Measurements from ENCODE around the gene TBC1D5.
A peak's percentile ranks its signal among the peaks of the same experiment; 100 is the strongest.

Gene TBC1D5

GRCh38 chr3:17260257-17260656, 482.2 kb downstream of the TBC1D5 start:
- DNase-seq, result no peak

GRCh38 chr3:17259685-17260084, 482.7 kb downstream of the TBC1D5 start:
- no peak for DNase-seq

GRCh38 chr3:17258823-17259436, 483.5 kb downstream of the TBC1D5 start:
- no peak for DNase-seq

GRCh38 chr3:17257269-17257668, 485.2 kb downstream of the TBC1D5 start:
- no peak for DNase-seq

- no peak for DNase-seq
Observed at GRCh38 chr3:17243621-17244020, 498.8 kb downstream of the TBC1D5 start.

- no peak for DNase-seq
Observed at GRCh38 chr3:17239417-17239816, 503.0 kb downstream of the TBC1D5 start.

- no peak for DNase-seq
Observed at GRCh38 chr3:17238023-17238422, 504.4 kb downstream of the TBC1D5 start.

GRCh38 chr3:17235310-17235709, 507.1 kb downstream of the TBC1D5 start:
- DNase-seq, result no peak

- no peak for DNase-seq
Observed at GRCh38 chr3:17234382-17234781, 508.0 kb downstream of the TBC1D5 start.

- peak; percentile 9 for DNase-seq
Observed at GRCh38 chr3:17233398-17233800, 509.0 kb downstream of the TBC1D5 start.

- DNase-seq, result no peak
Observed at GRCh38 chr3:17232442-17232841, 510.0 kb downstream of the TBC1D5 start.

- no peak for DNase-seq
Observed at GRCh38 chr3:17231537-17232261, 510.7 kb downstream of the TBC1D5 start.

- DNase-seq, result no peak
Observed at GRCh38 chr3:17227472-17227871, 515.0 kb downstream of the TBC1D5 start.

- DNase-seq, result no peak
Observed at GRCh38 chr3:17221529-17221928, 520.9 kb downstream of the TBC1D5 start.

GRCh38 chr3:17219593-17219992, 522.8 kb downstream of the TBC1D5 start:
- DNase-seq, result no peak

GRCh38 chr3:17218587-17218986, 523.8 kb downstream of the TBC1D5 start:
- no peak for DNase-seq

GRCh38 chr3:17217588-17217987, 524.8 kb downstream of the TBC1D5 start:
- no peak for DNase-seq

GRCh38 chr3:17213102-17213501, 529.3 kb downstream of the TBC1D5 start:
- DNase-seq, result no peak

GRCh38 chr3:17207979-17208378, 534.5 kb downstream of the TBC1D5 start:
- no peak for DNase-seq

GRCh38 chr3:17207019-17207418, 535.4 kb downstream of the TBC1D5 start:
- no peak for DNase-seq

- no peak for DNase-seq
Observed at GRCh38 chr3:17204049-17204650, 538.3 kb downstream of the TBC1D5 start.

GRCh38 chr3:17201538-17201937, 540.9 kb downstream of the TBC1D5 start:
- DNase-seq, result no peak

GRCh38 chr3:17195856-17196604, 546.4 kb downstream of the TBC1D5 start:
- DNase-seq, result no peak

- no peak for DNase-seq
Observed at GRCh38 chr3:17195192-17195611, 547.2 kb downstream of the TBC1D5 start.
